NCI-H345 treated with DMSO at 0.1 percent for 48 hours (cell line): Measurements from ENCODE around the gene CTBP2.
"Not testable (repeated sequence)": the region's sequence is repeated elsewhere in the genome, so short reads cannot be mapped to it uniquely, and the experiment has no call there.

Experiments used
- DNase-seq: peaks from one replicate; lab custom pipeline; 2025; ENCODE audit not compliant: unreplicated experiment; lab: John Stamatoyannopoulos, UW

Gene CTBP2

DNA sequence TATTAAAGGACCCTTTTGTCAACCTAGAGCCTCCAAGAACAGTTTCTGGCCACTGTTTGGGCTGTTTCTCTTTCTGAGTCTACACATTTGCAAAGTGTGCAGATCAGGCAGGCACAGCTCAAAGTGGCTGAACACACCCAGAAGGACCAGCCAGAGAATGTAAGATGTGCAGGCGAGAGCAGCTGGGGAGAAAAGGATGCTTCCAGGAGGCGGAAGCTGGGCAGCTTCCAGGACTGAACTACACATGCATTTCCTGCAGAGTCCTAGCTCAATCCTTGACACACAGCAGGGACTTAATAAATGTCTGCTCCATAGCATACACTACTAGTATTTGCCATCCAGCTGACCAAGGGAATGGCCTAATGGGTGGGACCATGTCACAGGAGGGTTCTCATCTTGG lies 70.9 kb downstream of the CTBP2 start:
- DNase-seq, result no peak

DNA sequence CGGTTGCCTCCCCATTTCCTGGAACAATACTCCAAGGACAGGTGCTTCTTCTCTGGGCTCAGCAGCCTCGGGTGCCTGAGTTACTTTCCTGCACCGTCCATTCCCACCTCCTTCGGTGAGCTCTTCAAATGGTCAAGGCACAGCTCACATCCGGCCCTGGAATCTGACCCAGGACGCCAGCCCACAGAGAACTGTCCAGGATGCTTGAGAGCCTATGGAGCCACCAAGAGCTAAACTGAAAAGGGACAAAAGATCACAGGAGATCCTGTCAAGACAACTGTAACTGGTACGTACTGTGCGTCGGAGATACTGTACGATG lies 72.5 kb downstream of the CTBP2 start:
- DNase-seq, result no peak

GRCh38 chr10:125087191-125087896 lies 73.0 kb downstream of the CTBP2 start:
- DNase-seq, result no peak

DNA sequence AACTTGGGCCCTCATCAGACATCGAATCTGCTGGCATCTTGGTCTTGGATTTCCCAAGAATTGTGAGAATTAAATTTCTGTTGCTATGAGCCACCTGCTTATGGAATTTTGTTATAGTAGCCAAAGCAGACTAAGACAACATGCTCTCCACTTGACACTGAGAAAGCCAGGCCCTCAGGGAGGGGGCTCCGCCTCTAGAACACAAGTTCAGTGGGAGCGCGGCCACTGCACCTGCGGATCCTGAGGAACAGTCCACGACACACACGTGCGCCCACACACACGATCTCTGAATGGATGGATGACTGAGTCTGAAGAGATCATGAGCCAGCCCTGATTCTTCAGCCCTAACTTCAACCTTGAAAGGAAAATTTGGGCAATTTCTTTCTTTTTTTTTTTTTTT lies 73.7 kb downstream of the CTBP2 start:
- no peak for DNase-seq

DNA sequence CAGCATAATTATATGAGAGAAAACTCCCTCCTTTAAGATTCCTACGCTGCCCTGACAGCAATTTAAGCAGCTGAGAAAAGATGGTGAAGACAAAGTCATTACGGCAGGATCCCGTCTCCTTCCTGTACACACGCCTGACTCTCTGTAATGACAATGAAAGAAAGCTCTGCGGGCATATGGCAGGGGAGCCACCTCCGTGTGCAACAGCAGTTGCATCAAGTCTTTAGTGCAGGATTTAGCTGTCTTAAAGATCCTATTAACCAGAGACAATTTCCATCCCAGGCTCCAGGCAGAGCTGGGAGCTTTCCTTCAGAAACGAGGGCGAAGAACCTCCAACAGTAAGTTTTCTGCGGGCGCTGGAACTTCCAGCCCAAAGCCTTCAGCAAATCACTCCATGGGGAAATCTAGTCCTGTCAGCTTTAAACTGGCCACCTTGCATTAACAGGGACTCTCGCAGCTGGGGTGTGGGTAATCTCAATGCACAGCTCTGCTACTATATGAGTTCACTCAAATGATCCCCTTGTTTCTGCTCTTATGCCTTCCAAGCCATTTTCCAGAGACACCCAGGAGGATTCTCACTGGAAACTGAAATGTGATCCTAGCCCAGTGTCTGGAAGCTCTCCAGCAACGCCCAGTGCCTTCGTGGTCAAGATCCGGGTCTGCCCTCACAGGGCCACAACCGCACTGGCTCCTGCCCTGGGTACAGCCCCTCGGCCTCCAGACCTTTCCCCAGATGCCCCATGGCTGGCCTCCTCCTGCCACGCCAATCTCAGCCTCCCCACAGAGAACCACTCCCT lies 74.9 kb downstream of the CTBP2 start:
- no peak for DNase-seq

DNA sequence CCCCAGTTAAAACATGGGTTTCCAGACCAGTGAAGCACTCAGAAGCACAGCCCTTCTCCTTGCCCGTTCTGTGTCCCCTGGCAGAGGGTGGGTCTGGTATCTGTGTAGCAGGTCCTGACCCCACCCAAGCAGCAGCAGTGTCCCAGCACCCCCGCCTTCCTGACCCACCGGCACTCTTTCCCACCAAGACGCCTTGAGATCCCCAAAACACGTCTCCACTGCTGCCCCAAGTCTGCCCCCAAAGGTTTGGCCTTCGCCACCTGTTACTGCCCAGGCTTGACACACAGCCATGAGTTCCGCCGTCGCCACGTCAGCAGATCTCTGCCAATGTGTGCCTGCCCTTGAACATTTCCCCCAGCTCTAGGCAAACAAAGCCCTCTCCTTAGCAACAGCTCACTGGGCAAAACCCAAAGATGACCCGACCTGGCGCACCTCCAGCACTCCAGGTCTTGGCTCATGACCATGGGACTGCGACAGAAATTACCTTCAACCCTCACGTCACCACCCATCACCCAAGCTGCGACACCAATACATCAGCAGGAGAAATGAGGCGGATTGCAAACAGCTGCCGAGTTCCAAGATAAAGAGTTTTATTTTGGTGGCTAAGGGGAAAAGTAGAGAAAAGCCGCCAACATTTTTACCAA lies 75.6 kb downstream of the CTBP2 start:
- no peak for DNase-seq

GRCh38 chr10:125084191-125084613 lies 76.2 kb downstream of the CTBP2 start:
- DNase-seq, result no peak

DNA sequence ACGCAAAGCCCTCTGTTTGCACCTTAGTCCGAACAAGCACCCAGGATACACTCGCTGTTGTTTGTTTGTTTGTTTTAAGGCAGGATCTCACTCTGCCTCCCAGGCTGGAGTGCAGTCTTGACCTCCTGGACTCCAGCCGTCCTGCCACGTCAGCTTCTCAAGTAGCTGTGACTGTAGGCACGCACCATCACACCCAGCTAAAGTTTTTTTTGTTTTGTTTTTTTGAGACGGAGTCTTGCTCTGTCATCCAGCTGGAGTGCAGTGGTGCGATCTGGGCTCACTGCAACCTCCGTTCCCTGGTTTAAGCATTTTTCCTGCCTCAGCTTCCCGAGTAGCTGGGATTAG lies 76.8 kb downstream of the CTBP2 start:
- DNase-seq, result no peak

- no peak for DNase-seq
Observed at GRCh38 chr10:125082881-125083575, 77.3 kb downstream of the CTBP2 start.

DNA sequence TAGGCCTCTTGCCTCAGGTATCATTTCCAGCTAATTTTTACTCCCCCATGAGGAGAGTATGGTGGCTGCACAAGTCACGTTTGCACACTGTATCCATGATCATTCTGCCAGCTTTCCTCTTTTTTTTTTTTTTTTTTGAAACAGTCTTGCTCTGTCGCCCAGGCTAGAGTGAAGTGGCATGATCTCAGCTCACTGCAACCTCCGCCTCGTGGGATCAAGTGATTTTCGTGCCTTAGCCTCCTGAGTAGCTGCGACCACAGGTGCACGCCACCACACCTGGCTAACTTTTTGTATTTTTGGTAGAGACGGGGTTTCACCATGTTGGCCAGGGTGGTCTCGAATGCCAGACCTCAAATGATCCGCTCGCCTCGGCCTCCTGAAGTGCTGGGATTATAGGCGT lies 77.9 kb downstream of the CTBP2 start:
- not testable (repeated sequence) for DNase-seq

- no peak for DNase-seq
Observed at GRCh38 chr10:125081931-125082330, 78.4 kb downstream of the CTBP2 start.

DNA sequence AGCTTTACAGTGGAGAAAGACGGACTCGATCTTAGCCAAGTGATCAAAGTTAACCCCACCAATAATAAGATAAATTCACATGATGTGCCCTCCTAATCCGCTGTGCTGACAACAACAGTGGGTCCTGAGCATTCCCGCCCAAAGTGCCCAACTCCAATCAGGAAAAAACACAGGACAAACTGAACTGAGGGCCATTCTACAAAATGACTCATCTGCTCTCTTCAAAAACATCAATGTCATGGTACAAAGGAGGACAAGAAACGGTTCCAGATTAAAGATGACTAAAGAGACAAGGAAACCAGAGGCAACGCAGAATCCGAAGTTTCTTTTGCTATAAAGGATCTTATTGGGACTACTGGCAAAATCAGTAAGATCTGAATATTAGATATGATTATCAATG lies 79.4 kb downstream of the CTBP2 start:
- DNase-seq, result no peak

DNA sequence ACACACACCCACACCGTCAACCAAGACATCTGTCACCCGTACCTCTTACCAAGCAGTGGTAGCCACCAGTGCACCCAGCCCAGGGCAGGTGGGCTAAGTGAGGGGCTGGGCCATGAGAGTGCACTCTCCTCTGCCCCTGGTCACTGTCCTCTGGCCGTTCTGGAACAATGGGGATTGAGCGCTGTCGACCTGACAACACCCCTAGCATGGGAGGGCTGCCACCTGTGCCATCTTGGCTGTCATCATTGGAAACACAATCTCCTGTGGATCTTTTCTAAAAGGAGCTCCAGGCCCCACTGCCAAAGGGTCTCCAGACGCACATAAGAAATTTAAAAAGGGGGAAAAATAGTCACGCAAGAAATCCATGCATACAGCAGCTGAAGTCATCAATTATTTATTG lies 80.1 kb downstream of the CTBP2 start:
- no peak for DNase-seq

- no peak for DNase-seq
Observed at GRCh38 chr10:125079091-125079600, 81.2 kb downstream of the CTBP2 start.

DNA sequence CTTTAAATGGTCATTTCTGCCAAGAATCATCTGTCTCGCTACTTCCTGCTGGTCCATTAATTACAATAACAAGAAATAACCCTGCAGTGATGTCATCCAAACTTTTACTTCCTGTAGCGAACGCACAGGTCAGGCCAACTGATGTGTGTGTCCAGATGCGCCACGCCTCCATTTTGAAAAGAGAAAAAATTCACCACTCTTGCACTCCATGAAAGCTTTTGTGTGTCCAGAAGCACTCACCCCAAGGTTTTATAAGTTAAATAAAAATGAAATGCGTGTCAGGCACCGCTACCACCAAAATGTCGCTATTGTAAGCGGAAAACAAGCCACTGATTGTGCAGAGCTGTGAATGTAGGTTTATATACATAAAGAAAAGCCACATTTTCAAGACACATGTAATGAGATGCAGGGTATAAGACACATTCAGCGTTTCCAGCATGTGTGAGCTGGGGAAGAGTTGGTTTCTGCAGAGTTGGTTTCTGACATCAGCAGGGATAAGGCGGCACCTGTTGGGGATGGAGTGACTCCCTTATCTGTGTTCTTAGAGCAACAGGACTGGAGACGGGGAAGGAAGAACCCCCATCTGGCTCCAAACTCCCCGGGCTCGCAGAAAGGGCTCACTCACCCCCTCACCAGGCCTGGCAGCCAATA lies 83.3 kb downstream of the CTBP2 start:
- DNase-seq, result no peak

- DNase-seq, result no peak
Observed at GRCh38 chr10:125076121-125076825, 84.1 kb downstream of the CTBP2 start.

DNA sequence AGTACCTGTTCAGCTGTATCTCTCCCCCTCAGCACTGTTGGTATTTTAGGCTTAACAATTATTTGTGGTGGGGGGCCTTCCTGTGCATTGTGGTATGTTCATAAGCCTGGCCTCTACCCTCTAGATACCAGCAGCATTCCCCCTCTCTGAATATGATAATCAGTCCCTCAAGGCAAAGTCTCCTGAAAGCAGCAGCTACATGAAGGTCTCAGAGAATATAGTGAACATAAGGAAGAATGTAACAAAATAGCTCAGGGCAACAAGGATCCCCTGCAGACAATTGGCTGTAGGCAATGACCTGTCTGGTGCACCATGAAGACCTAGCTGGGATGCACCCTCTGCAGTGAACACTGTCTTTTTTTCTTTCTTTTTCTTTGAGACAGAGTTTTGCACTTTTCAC lies 86.4 kb downstream of the CTBP2 start:
- no peak for DNase-seq

DNA sequence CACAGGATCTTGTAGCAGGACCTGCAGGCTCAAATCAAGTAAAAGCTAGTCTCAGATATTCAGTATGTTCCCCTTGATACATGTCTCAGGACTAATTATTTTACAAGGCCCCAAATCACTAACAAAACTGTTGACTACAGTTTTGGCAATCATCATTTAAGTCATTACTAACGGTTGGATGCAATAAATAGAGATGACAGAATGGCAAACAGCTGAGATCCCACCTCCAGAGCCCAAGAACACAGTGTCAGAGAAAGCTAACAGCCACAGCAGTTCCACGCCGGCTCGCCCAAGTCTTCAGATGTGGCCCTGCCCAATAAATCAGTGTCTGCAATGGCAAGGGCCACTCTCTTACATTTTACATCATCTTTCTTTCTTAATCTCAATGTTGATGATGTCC lies 87.6 kb downstream of the CTBP2 start:
- no peak for DNase-seq

DNA sequence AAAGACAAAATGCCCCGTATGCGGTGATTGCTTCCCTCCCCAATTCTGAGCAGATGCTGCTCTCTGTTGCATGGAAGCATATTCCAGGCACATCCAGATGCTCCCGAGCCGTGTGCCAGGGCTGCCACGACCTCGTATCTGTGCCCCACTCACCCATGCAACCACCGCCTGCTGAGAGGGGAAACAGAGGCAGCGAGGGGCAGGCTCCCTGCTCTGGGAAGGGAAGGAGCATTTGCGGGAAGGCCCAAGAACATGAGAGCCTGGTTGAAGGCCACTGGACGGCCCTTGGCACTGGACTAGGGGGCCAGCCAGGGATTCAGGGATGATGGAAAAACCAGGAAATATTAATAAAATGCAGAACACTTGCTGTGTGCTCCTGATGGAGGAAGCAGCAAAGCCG lies 89.4 kb downstream of the CTBP2 start:
- DNase-seq, result no peak

- DNase-seq, result no peak
Observed at GRCh38 chr10:125068406-125068805, 92.0 kb downstream of the CTBP2 start.
